ENCODE measurements around the gene IAH1.

Gene IAH1

GRCh38 chr2:9474361-9475057 lies at the start of gene IAH1:
IAH1 (plus strand) TSS chr2:9474551; CDS start chr2:9474567, 16 bp downstream.
- peak; percentile 73 for DNase-seq

- no peak for DNase-seq
These were observed 45.3 kb upstream of the IAH1 start for GRCh38 chr2:9428965-9429577.

- DNase-seq = no peak
These were observed 43.7 kb upstream of the IAH1 start for GRCh38 chr2:9430316-9431293.

GRCh38 chr2:9434489-9434888 lies 39.9 kb upstream of the IAH1 start:
- no peak for DNase-seq

- DNase-seq = no peak
These were observed 34.8 kb upstream of the IAH1 start for GRCh38 chr2:9439536-9439935.

GRCh38 chr2:9440058-9440727 lies 34.2 kb upstream of the IAH1 start:
- no peak for DNase-seq

GRCh38 chr2:9441556-9441955 lies 32.8 kb upstream of the IAH1 start:
- no peak for DNase-seq

GRCh38 chr2:9443526-9443925 lies 30.8 kb upstream of the IAH1 start:
- no peak for DNase-seq

GRCh38 chr2:9445089-9445488 lies 29.3 kb upstream of the IAH1 start:
- DNase-seq = peak; percentile 23

GRCh38 chr2:9451231-9451630 lies 23.1 kb upstream of the IAH1 start:
- no peak for DNase-seq

GRCh38 chr2:9460441-9461017 lies 13.8 kb upstream of the IAH1 start:
- DNase-seq = no peak

GRCh38 chr2:9461079-9461478 lies 13.3 kb upstream of the IAH1 start:
- DNase-seq = no peak

- no peak for DNase-seq
These were observed 12.0 kb upstream of the IAH1 start for GRCh38 chr2:9462313-9462712.

- DNase-seq = no peak
These were observed 11.3 kb upstream of the IAH1 start for GRCh38 chr2:9462886-9463697.

- DNase-seq = peak; percentile 67
These were observed 10.7 kb upstream of the IAH1 start for GRCh38 chr2:9463698-9464034.

- no peak for DNase-seq
These were observed 9.2 kb upstream of the IAH1 start for GRCh38 chr2:9465170-9465569.

GRCh38 chr2:9466147-9466683 lies 8.1 kb upstream of the IAH1 start:
- no peak for DNase-seq

- no peak for DNase-seq
These were observed 6.7 kb upstream of the IAH1 start for GRCh38 chr2:9467687-9468086.

- no peak for DNase-seq
These were observed 3.1 kb upstream of the IAH1 start for GRCh38 chr2:9471206-9471605.

GRCh38 chr2:9472511-9472910 lies 1.8 kb upstream of the IAH1 start:
- DNase-seq = no peak

GRCh38 chr2:9473308-9473984 lies 905 bp upstream of the IAH1 start:
- no peak for DNase-seq
